DND-41 (cell line): ENCODE measurements around the gene ANKRD6.

ENCODE experiments used
- ATAC-seq: fragments of 200-7000 bp; cut with Tn5 transposase; 3 replicates; pipeline ENCODE4 v1.9.1; 2021; ENCODE audit warnings: low read depth; ENCODE audit not compliant: insufficient read depth
- DNase-seq: peaks from one replicate; pipeline ENCODE4 v3.0.0-alpha.2; 2020
- H2AFZ ChIP-seq: 2 replicates; pipeline ENCODE4 v1.6.0; 2012; ENCODE audit warnings: low read depth, low read length
- H3K27ac ChIP-seq: 2 replicates; pipeline ENCODE4 v1.5.1; 2012; ENCODE audit warnings: low read length, inconsistent platforms
- H3K27me3 ChIP-seq: fragments of 200-600 bp; sonication (generic); 2 replicates; pipeline ENCODE4 v1.6.0; 2012; ENCODE audit warnings: low read length, mild to moderate bottlenecking, inconsistent platforms; ENCODE audit not compliant: insufficient read depth, poor library complexity
- H3K36me3 ChIP-seq: 2 replicates; pipeline ENCODE4 v1.5.1; 2012; ENCODE audit warnings: low read length, inconsistent platforms; ENCODE audit not compliant: insufficient read depth
- H3K4me1 ChIP-seq: 2 replicates; pipeline ENCODE4 v1.5.1; 2012; ENCODE audit warnings: mild to moderate bottlenecking, low read length; ENCODE audit not compliant: insufficient read depth
- H3K4me2 ChIP-seq: 2 replicates; pipeline ENCODE4 v1.6.0; 2012; ENCODE audit warnings: mild to moderate bottlenecking, moderate library complexity, low read length, inconsistent platforms; ENCODE audit not compliant: insufficient read depth
- H3K4me3 ChIP-seq, 2 experiments: fragments of 200-600 bp in 1 of 2; shearing (Covaris generic) in 1 of 2; 2 replicates each; pipeline ENCODE4 v1.5.1; 2012 to 2016; ENCODE audit warnings: inconsistent platforms in 2 of 2, low read length in 2 of 2, mild to moderate bottlenecking in 2 of 2, low read depth in 1 of 2, moderate library complexity in 1 of 2
- H3K79me2 ChIP-seq: 2 replicates; pipeline ENCODE4 v1.6.0; 2012; ENCODE audit warnings: low read length, inconsistent platforms; ENCODE audit not compliant: insufficient read depth
- H3K9ac ChIP-seq: 2 replicates; pipeline ENCODE4 v1.6.0; 2012; ENCODE audit warnings: low read depth, mild to moderate bottlenecking, inconsistent platforms, low read length, moderate library complexity
- H3K9me3 ChIP-seq: 2 replicates; pipeline ENCODE4 v1.5.1; 2012; ENCODE audit warnings: low read length, moderate library complexity, mild to moderate bottlenecking, inconsistent platforms; ENCODE audit not compliant: insufficient read depth, severe bottlenecking
- H4K20me1 ChIP-seq: 2 replicates; pipeline ENCODE4 v1.6.0; 2012; ENCODE audit warnings: low read length; ENCODE audit not compliant: insufficient read depth
- EZH2 ChIP-seq: IDR thresholded peaks from 3 replicates; pipeline ENCODE4 v1.6.1; 2012; ENCODE audit warnings: borderline replicate concordance, low read depth, mild to moderate bottlenecking, moderate library complexity, low read length, inconsistent platforms; ENCODE audit not compliant: severe bottlenecking
- TF ChIP-seq, protein P1 (sequence below): IDR thresholded peaks from 2 replicates; pipeline ENCODE4 v1.5.1; 2012; ENCODE audit warnings: borderline replicate concordance, low read length, moderate library complexity, mild to moderate bottlenecking; ENCODE audit not compliant: poor library complexity, severe bottlenecking; ENCODE audit errors: extremely low read depth

ANKRD6 gene

DNA sequence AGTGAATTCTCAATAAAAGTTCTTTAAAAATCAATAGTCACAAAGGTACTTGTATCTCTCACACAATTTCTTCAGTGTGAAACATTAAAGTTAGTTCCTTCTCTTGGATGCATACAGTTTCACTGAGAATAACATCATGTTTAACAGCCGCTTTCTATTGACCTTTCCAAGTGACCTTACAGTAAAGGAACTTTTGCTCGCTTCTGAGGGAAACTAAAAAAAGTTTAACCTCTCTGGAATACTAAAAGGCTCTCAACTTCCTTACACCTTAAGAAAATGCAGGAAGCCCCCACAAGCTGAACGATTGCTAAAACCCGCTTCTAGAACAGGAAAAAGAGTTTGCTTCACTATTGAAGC, 22.2 kb upstream of the ANKRD6 start:
- Histone ChIP-seq H3K27me3 (no peaks in the 10 kb centered on the region), H3K4me3 (peak overlapping the region; percentile 89 to 91), H3K27ac (peak overlapping the region; percentile 89), H3K79me2 (peaks cover 65% of the 10 kb centered on the region), H2AFZ (peak overlapping the region; percentile 94), H3K4me1 (peaks cover 49% of the 10 kb centered on the region), H3K4me2 (peak overlapping the region; percentile 84), H3K9ac (peak overlapping the region; percentile 96), H4K20me1 (peaks cover 52% of the 10 kb centered on the region), H3K9me3 (no peaks in the 10 kb centered on the region), H3K36me3 (no peaks in the 10 kb centered on the region; the same call in 1 of the 2 replicates)
- TF ChIP-seq, protein P1, sequence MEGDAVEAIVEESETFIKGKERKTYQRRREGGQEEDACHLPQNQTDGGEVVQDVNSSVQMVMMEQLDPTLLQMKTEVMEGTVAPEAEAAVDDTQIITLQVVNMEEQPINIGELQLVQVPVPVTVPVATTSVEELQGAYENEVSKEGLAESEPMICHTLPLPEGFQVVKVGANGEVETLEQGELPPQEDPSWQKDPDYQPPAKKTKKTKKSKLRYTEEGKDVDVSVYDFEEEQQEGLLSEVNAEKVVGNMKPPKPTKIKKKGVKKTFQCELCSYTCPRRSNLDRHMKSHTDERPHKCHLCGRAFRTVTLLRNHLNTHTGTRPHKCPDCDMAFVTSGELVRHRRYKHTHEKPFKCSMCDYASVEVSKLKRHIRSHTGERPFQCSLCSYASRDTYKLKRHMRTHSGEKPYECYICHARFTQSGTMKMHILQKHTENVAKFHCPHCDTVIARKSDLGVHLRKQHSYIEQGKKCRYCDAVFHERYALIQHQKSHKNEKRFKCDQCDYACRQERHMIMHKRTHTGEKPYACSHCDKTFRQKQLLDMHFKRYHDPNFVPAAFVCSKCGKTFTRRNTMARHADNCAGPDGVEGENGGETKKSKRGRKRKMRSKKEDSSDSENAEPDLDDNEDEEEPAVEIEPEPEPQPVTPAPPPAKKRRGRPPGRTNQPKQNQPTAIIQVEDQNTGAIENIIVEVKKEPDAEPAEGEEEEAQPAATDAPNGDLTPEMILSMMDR, result no peak
- TF ChIP-seq EZH2, result no peak
- ATAC-seq, result no peak
- DNase-seq, result no peak

DNA sequence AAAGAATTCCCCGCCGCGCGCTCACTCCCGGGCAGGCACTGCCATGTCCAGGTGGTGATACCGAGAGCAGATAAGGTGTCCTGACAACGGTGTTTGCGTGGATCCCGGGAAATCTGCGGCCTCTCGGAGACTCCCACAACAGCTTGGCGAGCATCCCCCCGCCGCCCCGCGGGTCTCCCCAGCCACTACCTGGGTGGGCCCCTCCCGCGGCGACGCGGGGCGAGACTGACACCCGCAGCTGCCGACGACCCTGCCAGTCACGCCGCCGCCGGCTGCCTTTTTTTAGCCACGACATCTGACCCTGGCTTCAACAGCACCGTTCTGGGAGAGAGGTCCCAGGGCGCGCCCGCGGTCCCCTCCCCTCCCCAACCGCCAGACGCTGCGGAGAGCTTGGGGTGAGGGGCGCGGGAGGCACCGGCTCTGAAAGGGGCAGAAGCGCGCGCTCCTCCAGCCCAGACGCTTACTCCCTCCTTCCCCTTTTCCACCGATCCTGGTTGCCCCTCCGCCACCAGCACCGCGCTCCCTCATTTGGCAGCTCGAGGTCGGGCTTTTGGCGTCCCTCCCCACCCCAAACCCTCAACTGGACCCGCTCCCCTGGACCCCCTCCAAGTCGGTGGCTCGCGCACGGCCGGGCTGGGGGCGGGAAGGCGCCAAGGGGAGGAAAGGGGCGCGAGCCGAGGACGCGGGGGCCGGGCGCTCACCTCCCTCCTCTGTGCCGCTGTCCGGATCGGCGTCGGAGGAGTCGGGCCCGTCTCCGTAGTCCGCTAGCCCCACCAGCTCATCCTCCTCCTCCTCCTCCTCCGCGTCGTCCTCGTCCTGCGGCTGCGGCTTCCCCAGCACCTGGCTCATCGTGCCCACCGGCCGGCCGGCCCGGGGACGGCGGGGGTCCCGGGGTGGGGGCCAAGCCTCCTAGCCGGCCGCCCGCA, 21.5 kb upstream of the ANKRD6 start:
- DNase-seq (peak; percentile 54), ATAC-seq (peak; percentile 61)
- H2AFZ ChIP-seq, result peak overlapping the region; percentile 94
- H3K27ac ChIP-seq, result peak overlapping the region; percentile 89
- no peaks in the 10 kb centered on the region for H3K27me3 ChIP-seq
- no peaks in the 10 kb centered on the region; the same call in 1 of the 2 replicates for H3K36me3 ChIP-seq
- peak overlapping the region; percentile 89 to 91 for H3K4me3 ChIP-seq
- peaks cover 46% of the 10 kb centered on the region for H4K20me1 ChIP-seq
- H3K4me1 ChIP-seq, result peaks cover 44% of the 10 kb centered on the region
- no peak for TF ChIP-seq EZH2
- TF ChIP-seq, protein P1, result no peak
- peaks cover 58% of the 10 kb centered on the region for H3K79me2 ChIP-seq
- H3K9me3 ChIP-seq, result no peaks in the 10 kb centered on the region
- H3K4me2 ChIP-seq, result peak overlapping the region; percentile 84
- peak overlapping the region; percentile 96 for H3K9ac ChIP-seq

DNA sequence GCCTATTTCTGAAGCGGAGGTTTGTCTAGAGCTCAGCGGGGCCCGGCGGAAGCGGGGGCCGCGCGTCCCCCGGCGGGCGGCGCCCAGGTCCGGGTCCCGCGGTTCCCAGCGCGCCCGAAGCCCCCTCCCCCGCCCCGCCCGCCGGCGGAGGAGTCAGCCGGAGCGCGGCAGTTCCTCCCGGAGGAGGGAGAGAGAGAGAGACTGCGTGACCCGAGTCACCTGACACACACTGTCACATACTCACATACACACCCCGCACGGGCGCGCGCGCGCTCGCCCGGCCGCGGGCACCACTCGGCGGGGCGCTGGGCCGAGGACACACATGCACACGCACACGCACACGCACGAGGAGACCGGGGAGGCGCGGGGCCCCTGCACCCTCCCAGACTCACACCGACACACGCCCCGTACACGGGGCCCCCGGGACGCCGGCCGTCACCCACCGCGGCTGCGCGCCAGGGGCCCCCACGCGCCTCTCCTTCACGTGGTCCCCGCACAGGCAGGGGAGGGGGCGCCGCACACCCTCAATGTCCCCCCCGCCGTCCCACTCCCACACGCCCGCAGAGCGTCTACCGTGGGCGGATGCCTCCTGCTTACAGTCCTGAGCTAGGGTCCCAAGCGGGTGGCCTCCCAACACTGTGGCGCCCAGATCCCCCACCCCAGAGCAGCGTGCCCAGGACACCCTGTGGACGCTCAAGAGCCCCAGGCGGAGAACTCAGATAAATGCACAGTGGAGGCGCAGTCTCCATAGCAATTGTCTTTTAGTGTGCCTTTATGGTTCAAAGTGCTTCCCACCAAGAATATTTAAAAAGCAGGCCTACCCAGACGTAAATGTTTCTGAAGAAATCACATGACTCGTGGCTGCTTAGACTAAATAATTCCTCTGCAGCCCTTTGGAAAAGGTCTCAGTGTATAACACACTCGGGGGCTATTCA, 20.6 kb upstream of the ANKRD6 start, which contains the start of gene RRAGD:
Gene RRAGD, minus strand, starts transcription at position 203 of the 935 bp plus-strand sequence. CDS start 280 bp downstream, outside the sequence.
- peak; percentile 83 for DNase-seq
- peak within 1 kb of the TSS; percentile 96 for H3K9ac ChIP-seq
- H2AFZ ChIP-seq, result peak within 1 kb of the TSS; percentile 94
- no peaks in the 10 kb centered on the region for H3K9me3 ChIP-seq
- H3K4me3 ChIP-seq, result peak within 1 kb of the TSS; percentile 89 to 91
- H3K79me2 ChIP-seq, result peaks cover 49% of the 10 kb centered on the region
- H3K27ac ChIP-seq, result peak within 1 kb of the TSS; percentile 89
- H3K36me3 ChIP-seq, result no peaks in the 10 kb centered on the region; the same call in 1 of the 2 replicates
- peaks cover 44% of the 10 kb centered on the region for H3K4me1 ChIP-seq
- TF ChIP-seq EZH2, result no peak
- TF ChIP-seq, protein P1, result peak; percentile 12
- peak; percentile 81 for ATAC-seq
- H3K4me2 ChIP-seq, result peak within 1 kb of the TSS; percentile 84
- H3K27me3 ChIP-seq, result no peaks in the 10 kb centered on the region
- peaks cover 39% of the 10 kb centered on the region for H4K20me1 ChIP-seq
